Stomach (tissue), 9 donors: ENCODE results near the gene KCNF1. TPM values are rescaled to one million over a fixed set of nuclear protein-coding genes. Genes with fewer than 3 reads are reported as not detected.
A peak's percentile ranks its signal among the peaks of the same experiment; 100 is the strongest.

Experiments used
- DNase-seq, 2 donors: peaks; one replicate each; pipeline versions ENCODE4 v3.0.0 to v3.0.0-alpha.2; 2013 to 2019
- H3K27ac ChIP-seq, 5 donors: fragments of 200-600 bp in 4 of 5; sonication (generic) in 4 of 5; one replicate each; pipeline ENCODE4 v1.5.1; 2013 to 2019; ENCODE audit warnings: mild to moderate bottlenecking in 1 of 5, moderate library complexity in 1 of 5
- H3K27me3 ChIP-seq, 3 donors: fragments of 200-600 bp; sonication (generic); one replicate each; pipeline ENCODE4 v1.5.1; 2017 to 2019; ENCODE audit warnings: mixed run types in 1 of 3
- H3K36me3 ChIP-seq, 4 donors: fragments of 200-600 bp; sonication (generic); 1 replicate in 3 of 4; 2 replicates in 1 of 4; pipeline ENCODE4 v1.5.1; 2016 to 2019
- H3K4me1 ChIP-seq, 4 donors: fragments of 200-600 bp; sonication (generic); one replicate each; pipeline ENCODE4 v1.5.1; 2016 to 2019
- H3K4me3 ChIP-seq, 4 donors: fragments of 200-600 bp; sonication (generic) in 3 of 4; one replicate each; pipeline ENCODE4 v1.5.1; 2016 to 2019; ENCODE audit warnings: mild to moderate bottlenecking in 1 of 4
- H3K9me3 ChIP-seq, 4 donors: fragments of 200-600 bp; sonication (generic); one replicate each; pipeline ENCODE4 v1.5.1; 2016 to 2019
- EP300 ChIP-seq: sonication (generic); formaldehyde crosslinking; IDR thresholded peaks from one replicate; pipeline ENCODE4 v1.6.1; 2017; ENCODE audit warnings: antibody characterized with exemption
- POLR2A ChIP-seq, 4 donors: fragments of 450-650 bp; IDR thresholded peaks; one replicate each; pipeline ENCODE4 v1.6.1; 2016; ENCODE audit warnings: antibody characterized with exemption in 4 of 4, control low read depth in 2 of 4, mild to moderate bottlenecking in 1 of 4, moderate library complexity in 1 of 4
- POLR2AphosphoS5 ChIP-seq, 3 donors: sonication (generic); formaldehyde crosslinking; IDR thresholded peaks; one replicate each; pipeline ENCODE4 v1.6.1; 2016; ENCODE audit warnings: antibody characterized with exemption in 3 of 3
- WGBS, 5 donors: extraction: QIAGEN DNeasy Blood & Tissue Kit in 3 of 5; methylation state at CpG; one replicate each; pipeline versions ENCODE4 v1.1.5 to v1.1.7; 2013 to 2018; 5-methylcytosine and 5-hydroxymethylcytosine counted together
- intact Hi-C: fragments of 100-400 bp; cut with DNase I; formaldehyde crosslinking; loops from one replicate; pipeline ENCODE4 v1.15.1; 2023; ENCODE audit warnings: low total_unique reads
- polyA plus RNA-seq, 3 donors: library from polyadenylated mRNA; stranded (reverse); fragments of 200-250 nt; gene quantifications; one replicate each; pipeline ENCODE4 v1.2.3, GENCODE V29; 2013
- total RNA-seq, 5 donors: library from RNA; depleted of rRNA; stranded (reverse); fragments of >200 nt; gene quantifications; one replicate each; pipeline versions ENCODE4 v1.1.0 to v1.2.3, GENCODE V29; 2014 to 2016
- TF ChIP-seq, protein P1 (sequence below), 7 experiments: fragments of 450-650 bp in 4 of 7; fragments of 200-600 bp in 3 of 7; sonication (generic) in 3 of 7; IDR thresholded peaks; one replicate each; pipeline ENCODE4 v1.5.1; 2016 to 2019; ENCODE audit warnings: antibody characterized with exemption in 7 of 7, control low read depth in 2 of 7, mild to moderate bottlenecking in 1 of 7
- donor health status: healthy with polysubstance abuse.
- donor health status: Bipolar disorder and iron deficiency.
- donor health status: healthy.

KCNF1 gene
- total and polyA plus RNA-seq, 8 donors = 0.05 to 0.92 (median 0.58) TPM; not detected in 4

GRCh38 chr2:10863837-10864236 is 47.9 kb upstream of the KCNF1 start:
- 44 to 67% (median 62%) methylated on average over 8 of the region's 8 CpGs for WGBS, 5 donors
- intact Hi-C loops = no loop called here

DNA sequence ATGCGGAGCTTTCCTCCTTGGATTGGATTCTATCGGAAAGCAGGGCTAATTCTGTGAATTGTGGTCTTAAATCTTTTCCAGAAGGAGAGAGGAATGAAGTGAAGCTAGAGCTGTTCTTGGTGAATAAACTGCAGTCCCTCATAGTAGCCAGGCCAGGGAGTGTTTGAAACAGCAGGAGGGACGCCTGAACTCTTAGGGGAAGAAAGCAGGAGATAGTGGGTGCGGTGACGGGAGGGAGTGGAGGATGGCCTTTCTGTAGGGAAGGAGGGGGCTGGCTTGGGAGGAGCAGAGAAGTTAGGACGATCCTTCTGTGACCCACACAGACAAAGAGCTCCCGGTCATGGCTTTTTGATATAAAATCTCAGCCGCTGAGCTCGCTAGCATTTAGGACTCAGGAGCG is 47.5 kb upstream of the KCNF1 start:
- no peak overlapping the region for H3K4me3 ChIP-seq
- H3K36me3 ChIP-seq = no peaks in the 10 kb centered on the region
- H3K27me3 ChIP-seq = peaks cover 0 to 24% (median 4%) of the 10 kb centered on the region in 3 donors
- H3K9me3 ChIP-seq = no peaks in the 10 kb centered on the region
- DNase-seq = no peak
- WGBS, 5 donors = 59 to 66% (median 62%) methylated on average over 10 of the region's 10 CpGs
- H3K27ac ChIP-seq = no peak overlapping the region
- H3K4me1 ChIP-seq = peaks cover 0 to 31% (median 3%) of the 10 kb centered on the region in 4 donors
- intact Hi-C loops = no loop called here
- TF ChIP-seq EP300 (no peak), POLR2A (IDR thresholded peaks at IDR 0.05) (no peak), POLR2AphosphoS5 (IDR thresholded peaks at IDR 0.05) (no peak)
- TF ChIP-seq, protein P1, sequence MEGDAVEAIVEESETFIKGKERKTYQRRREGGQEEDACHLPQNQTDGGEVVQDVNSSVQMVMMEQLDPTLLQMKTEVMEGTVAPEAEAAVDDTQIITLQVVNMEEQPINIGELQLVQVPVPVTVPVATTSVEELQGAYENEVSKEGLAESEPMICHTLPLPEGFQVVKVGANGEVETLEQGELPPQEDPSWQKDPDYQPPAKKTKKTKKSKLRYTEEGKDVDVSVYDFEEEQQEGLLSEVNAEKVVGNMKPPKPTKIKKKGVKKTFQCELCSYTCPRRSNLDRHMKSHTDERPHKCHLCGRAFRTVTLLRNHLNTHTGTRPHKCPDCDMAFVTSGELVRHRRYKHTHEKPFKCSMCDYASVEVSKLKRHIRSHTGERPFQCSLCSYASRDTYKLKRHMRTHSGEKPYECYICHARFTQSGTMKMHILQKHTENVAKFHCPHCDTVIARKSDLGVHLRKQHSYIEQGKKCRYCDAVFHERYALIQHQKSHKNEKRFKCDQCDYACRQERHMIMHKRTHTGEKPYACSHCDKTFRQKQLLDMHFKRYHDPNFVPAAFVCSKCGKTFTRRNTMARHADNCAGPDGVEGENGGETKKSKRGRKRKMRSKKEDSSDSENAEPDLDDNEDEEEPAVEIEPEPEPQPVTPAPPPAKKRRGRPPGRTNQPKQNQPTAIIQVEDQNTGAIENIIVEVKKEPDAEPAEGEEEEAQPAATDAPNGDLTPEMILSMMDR (IDR thresholded peaks at IDR 0.05) = no peak

More at GRCh38 chr2:10863837-10864236, 47.9 kb upstream of the KCNF1 start:
- H3K4me3 ChIP-seq = no peak overlapping the region
- peaks cover 0 to 28% (median 5%) of the 10 kb centered on the region in 4 donors for H3K4me1 ChIP-seq
- H3K36me3 ChIP-seq = no peaks in the 10 kb centered on the region
- peaks cover 0 to 24% (median 4%) of the 10 kb centered on the region in 3 donors for H3K27me3 ChIP-seq
- no peak for TF ChIP-seq POLR2A (IDR thresholded peaks at IDR 0.05)
- TF ChIP-seq POLR2AphosphoS5 (IDR thresholded peaks at IDR 0.05) = no peak
- TF ChIP-seq, protein P1 (IDR thresholded peaks at IDR 0.05) = no peak
- TF ChIP-seq EP300 = no peak
- DNase-seq = peak in 1 of 2 donors; percentile 41
- no peaks in the 10 kb centered on the region for H3K9me3 ChIP-seq
- H3K27ac ChIP-seq = no peak overlapping the region

- H3K27ac ChIP-seq = no peak overlapping the region
- peaks cover 0 to 24% (median 4%) of the 10 kb centered on the region in 3 donors for H3K27me3 ChIP-seq
- H3K36me3 ChIP-seq = no peaks in the 10 kb centered on the region
- intact Hi-C loops = no loop called here
- peak in 1 of 2 donors; percentile 31 for DNase-seq
- H3K4me3 ChIP-seq = no peak overlapping the region
- H3K4me1 ChIP-seq = peaks cover 0 to 24% (median under 1%) of the 10 kb centered on the region in 4 donors
- H3K9me3 ChIP-seq = no peaks in the 10 kb centered on the region
- no peak for TF ChIP-seq POLR2A (IDR thresholded peaks at IDR 0.05)
- no peak for TF ChIP-seq POLR2AphosphoS5 (IDR thresholded peaks at IDR 0.05)
- TF ChIP-seq, protein P1 (IDR thresholded peaks at IDR 0.05) = no peak
- TF ChIP-seq EP300 = no peak
- 71 to 82% (median 78%) methylated on average over 14 of the region's 14 CpGs for whole genome bisulfite sequencing, 5 donors
These were observed 46.7 kb upstream of the KCNF1 start for GRCh38 chr2:10864861-10865636.

- no peak overlapping the region for H3K4me3 ChIP-seq
- 73 to 85% (median 79%) methylated on average over 10 of the region's 10 CpGs for WGBS, 5 donors
- DNase-seq = no peak
- peaks cover 0 to 23% (median 0%) of the 10 kb centered on the region in 4 donors for H3K4me1 ChIP-seq
- no peak overlapping the region for H3K27ac ChIP-seq
- H3K9me3 ChIP-seq = no peaks in the 10 kb centered on the region
- intact Hi-C loops = no loop called here
- H3K27me3 ChIP-seq = peaks cover 0 to 24% (median 4%) of the 10 kb centered on the region in 3 donors
- TF ChIP-seq, protein P1 (IDR thresholded peaks at IDR 0.05) = no peak
- TF ChIP-seq POLR2A (IDR thresholded peaks at IDR 0.05) (no peak), EP300 (no peak), POLR2AphosphoS5 (IDR thresholded peaks at IDR 0.05) (no peak)
- H3K36me3 ChIP-seq = no peaks in the 10 kb centered on the region
These were observed 45.9 kb upstream of the KCNF1 start for GRCh38 chr2:10865841-10866240.
